Liver (tissue), 9 donors: ENCODE measurements around the gene UFD1. TPM values are rescaled to one million over a fixed set of nuclear protein-coding genes. Genes with fewer than 3 reads are reported as not detected.

Source experiments
- DNase-seq: peaks from one replicate; pipeline ENCODE4 v3.0.0-alpha.2; 2017; ENCODE audit warnings: low spot score
- H3K27ac ChIP-seq, 2 donors: one replicate each; pipeline ENCODE4 v1.7.0; 2013; ENCODE audit warnings: inconsistent platforms in 2 of 2, low read length in 2 of 2, control low read depth in 1 of 2, low read depth in 1 of 2, mild to moderate bottlenecking in 1 of 2
- H3K27me3 ChIP-seq, 4 donors: one replicate each; pipeline versions ENCODE4 v1.6.1 to v1.7.0; 2013; ENCODE audit warnings: low read length in 3 of 4, inconsistent platforms in 1 of 4, mild to moderate bottlenecking in 1 of 4, moderate library complexity in 1 of 4; ENCODE audit not compliant: control insufficient read depth in 4 of 4, insufficient read depth in 4 of 4
- H3K36me3 ChIP-seq, 4 donors: one replicate each; pipeline versions ENCODE4 v1.6.1 to v1.7.0; 2013; ENCODE audit warnings: low read length in 3 of 4, mild to moderate bottlenecking in 3 of 4, low read depth in 1 of 4, moderate library complexity in 1 of 4; ENCODE audit not compliant: control insufficient read depth in 4 of 4, insufficient read depth in 3 of 4
- H3K4me1 ChIP-seq, 4 donors: one replicate each; pipeline versions ENCODE4 v1.6.1 to v1.7.0; 2013; ENCODE audit warnings: low read length in 3 of 4, mild to moderate bottlenecking in 3 of 4, moderate library complexity in 1 of 4; ENCODE audit not compliant: control insufficient read depth in 4 of 4, insufficient read depth in 4 of 4
- H3K4me3 ChIP-seq, 3 donors: one replicate each; pipeline versions ENCODE4 v1.6.1 to v1.7.0; 2013; ENCODE audit warnings: low read length in 3 of 3, control low read depth in 1 of 3, low read depth in 1 of 3, mild to moderate bottlenecking in 1 of 3
- H3K9ac ChIP-seq, 2 donors: one replicate each; pipeline ENCODE4 v1.7.0; 2013; ENCODE audit warnings: low read length in 2 of 2, mild to moderate bottlenecking in 2 of 2, moderate library complexity in 2 of 2, control low read depth in 1 of 2, low read depth in 1 of 2
- H3K9me3 ChIP-seq, 4 donors: one replicate each; pipeline versions ENCODE4 v1.6.1 to v1.7.0; 2013; ENCODE audit warnings: low read length in 3 of 4; ENCODE audit not compliant: control insufficient read depth in 4 of 4
- EGR1 ChIP-seq, 2 donors: IDR thresholded peaks; 2 replicates each; pipeline ENCODE4 v1.6.1; 2016 to 2018; ENCODE audit warnings: antibody characterized with exemption in 2 of 2, low read depth in 2 of 2
- FOXA1 ChIP-seq: IDR thresholded peaks from 2 replicates; pipeline ENCODE4 v1.6.1; 2016; ENCODE audit warnings: antibody characterized with exemption
- FOXA2 ChIP-seq: IDR thresholded peaks from 2 replicates; pipeline ENCODE4 v1.6.1; 2016; ENCODE audit warnings: antibody characterized with exemption
- GABPA ChIP-seq, 2 donors: IDR thresholded peaks in 1 of 2; conservative IDR thresholded peaks in 1 of 2; 2 replicates each; pipeline ENCODE4 v1.6.1; 2016; ENCODE audit warnings: antibody characterized with exemption in 2 of 2, mild to moderate bottlenecking in 1 of 2, moderate library complexity in 1 of 2
- HNF4A ChIP-seq, 2 donors: conservative IDR thresholded peaks; 2 replicates each; pipeline ENCODE4 v1.6.1; 2016; ENCODE audit warnings: antibody characterized with exemption in 2 of 2, mild to moderate bottlenecking in 2 of 2
- HNF4G ChIP-seq: IDR thresholded peaks from 2 replicates; pipeline ENCODE4 v1.6.1; 2016; ENCODE audit warnings: antibody characterized with exemption
- JUND ChIP-seq, 2 donors: IDR thresholded peaks; 2 replicates each; pipeline ENCODE4 v1.6.1; 2016; ENCODE audit warnings: antibody characterized with exemption in 2 of 2
- NR2F2 ChIP-seq: IDR thresholded peaks from 2 replicates; pipeline ENCODE4 v1.6.1; 2016; ENCODE audit warnings: antibody characterized with exemption
- RAD21 ChIP-seq, 2 donors: IDR thresholded peaks; 2 replicates each; pipeline ENCODE4 v1.6.1; 2016; ENCODE audit warnings: antibody characterized with exemption in 2 of 2, mild to moderate bottlenecking in 2 of 2
- RXRA ChIP-seq, 2 donors: IDR thresholded peaks; 2 replicates each; pipeline ENCODE4 v1.6.1; 2017 to 2018; ENCODE audit warnings: antibody characterized with exemption in 2 of 2, mild to moderate bottlenecking in 1 of 2
- SP1 ChIP-seq: IDR thresholded peaks from 2 replicates; pipeline ENCODE4 v1.6.1; 2018; ENCODE audit warnings: antibody characterized with exemption, mild to moderate bottlenecking
- TAF1 ChIP-seq: conservative IDR thresholded peaks from 2 replicates; pipeline ENCODE4 v1.6.1; 2016; ENCODE audit warnings: antibody characterized with exemption, mild to moderate bottlenecking
- YY1 ChIP-seq: IDR thresholded peaks from 2 replicates; pipeline ENCODE4 v1.6.1; 2016; ENCODE audit warnings: antibody characterized with exemption, mild to moderate bottlenecking
- WGBS: extraction: QIAGEN DNeasy Blood & Tissue Kit; methylation state at CpG from one replicate; pipeline ENCODE4 v1.1.7; 2013; 5-methylcytosine and 5-hydroxymethylcytosine counted together
- polyA plus RNA-seq, 2 donors: library from polyadenylated mRNA; stranded (reverse) in 1 of 2; unstranded in 1 of 2; fragments of 200-250 nt in 1 of 2; fragments of >200 nt in 1 of 2; fragmentation: Nextera tagmentation in 1 of 2; extraction: Ambion mirVana in 1 of 2; gene quantifications; one replicate each; pipeline versions ENCODE4 v1.2.1 to v1.2.3, GENCODE V29; 2013 to 2015
- total RNA-seq, 2 donors: library from RNA; depleted of rRNA; stranded (reverse); fragments of >200 nt; gene quantifications; one replicate each; pipeline ENCODE4 v1.2.3, GENCODE V29; 2014
- TF ChIP-seq, protein P1 (sequence below): IDR thresholded peaks from 2 replicates; pipeline ENCODE4 v1.6.1; 2016; ENCODE audit warnings: antibody characterized with exemption
- TF ChIP-seq, protein P2 (sequence below): IDR thresholded peaks from 2 replicates; pipeline ENCODE4 v1.6.1; 2016; ENCODE audit warnings: antibody characterized with exemption
- donor health status: healthy.
- donor health status: healthy.
- donor health status: healthy.
- donor health status: healthy.
- donor health status: healthy.

The UFD1 gene
- total and polyA plus RNA-seq, 4 donors = 28.2 to 64.2 (median 54.6) TPM

DNA sequence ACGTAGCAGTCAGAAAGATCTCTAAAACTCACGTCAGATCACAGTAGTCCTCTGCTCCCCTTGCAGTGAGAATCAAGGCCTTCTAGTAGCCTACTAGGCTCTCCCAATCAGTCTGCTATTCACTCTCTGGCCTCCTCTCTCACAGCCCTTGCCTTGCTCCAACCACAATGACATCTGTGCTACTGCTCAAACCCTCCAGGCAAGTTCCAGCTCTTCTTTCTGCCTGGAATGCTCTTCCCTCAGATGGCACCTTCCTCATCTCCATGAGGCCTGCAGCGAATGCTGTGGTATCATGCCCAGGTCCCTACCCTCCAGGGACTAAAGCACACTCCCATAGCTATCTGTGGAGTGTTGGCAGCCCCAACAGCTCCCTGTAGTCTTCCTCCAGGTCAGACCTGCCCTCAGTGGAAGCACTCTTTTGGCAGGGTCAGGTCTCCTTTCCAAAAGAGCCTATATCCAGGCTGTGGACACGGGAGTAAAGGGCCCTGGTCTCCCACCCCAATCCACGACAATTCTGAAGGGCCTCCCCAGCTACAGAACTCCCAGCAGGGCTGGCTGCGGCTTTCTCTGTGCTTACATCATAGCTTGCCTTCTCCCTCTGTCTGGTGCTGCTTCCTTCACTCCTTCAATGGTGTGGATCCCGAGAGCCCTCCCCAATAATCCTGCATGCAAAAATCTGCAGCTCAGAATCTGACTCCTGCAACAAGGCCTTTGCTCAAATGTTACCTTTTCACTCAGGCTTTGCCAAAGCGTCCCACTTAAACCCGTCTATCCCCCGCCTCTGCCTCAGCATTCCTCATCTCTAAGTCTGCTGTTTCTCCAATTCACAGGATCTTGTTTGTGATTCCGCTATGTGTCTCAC, 56.3 kb downstream of the UFD1 start:
- 89% methylated on average over 11 of the region's 11 CpGs for WGBS
- Histone ChIP-seq H3K9me3 (no peaks in the 10 kb centered on the region), H3K36me3 (no peaks in the 10 kb centered on the region), H3K4me1 (peaks cover 6 to 42% (median 23%) of the 10 kb centered on the region in 4 donors), H3K4me3 (no peak overlapping the region), H3K9ac (no peak overlapping the region), H3K27me3 (no peaks in the 10 kb centered on the region), H3K27ac (no peak overlapping the region)
- no peak for DNase-seq
- TF ChIP-seq RXRA (IDR thresholded peaks at IDR 0.05) = no peak
- TF ChIP-seq HNF4G = no peak
- TF ChIP-seq YY1 = no peak
- no peak for TF ChIP-seq RAD21 (IDR thresholded peaks at IDR 0.05)
- no peak for TF ChIP-seq JUND (IDR thresholded peaks at IDR 0.05)
- no peak for TF ChIP-seq SP1
- no peak for TF ChIP-seq GABPA (IDR thresholded peaks at IDR 0.05 in 1 of 2, conservative IDR thresholded peaks at IDR 0.05 in 1 of 2)
- TF ChIP-seq TAF1 = no peak
- TF ChIP-seq, protein P1, sequence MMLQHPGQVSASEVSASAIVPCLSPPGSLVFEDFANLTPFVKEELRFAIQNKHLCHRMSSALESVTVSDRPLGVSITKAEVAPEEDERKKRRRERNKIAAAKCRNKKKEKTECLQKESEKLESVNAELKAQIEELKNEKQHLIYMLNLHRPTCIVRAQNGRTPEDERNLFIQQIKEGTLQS = no peak
- TF ChIP-seq, protein P2, sequence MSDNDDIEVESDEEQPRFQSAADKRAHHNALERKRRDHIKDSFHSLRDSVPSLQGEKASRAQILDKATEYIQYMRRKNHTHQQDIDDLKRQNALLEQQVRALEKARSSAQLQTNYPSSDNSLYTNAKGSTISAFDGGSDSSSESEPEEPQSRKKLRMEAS = no peak
- no peak for TF ChIP-seq NR2F2
- TF ChIP-seq FOXA2 = no peak
- TF ChIP-seq HNF4A (conservative IDR thresholded peaks at IDR 0.05) = no peak
- no peak for TF ChIP-seq FOXA1

DNA sequence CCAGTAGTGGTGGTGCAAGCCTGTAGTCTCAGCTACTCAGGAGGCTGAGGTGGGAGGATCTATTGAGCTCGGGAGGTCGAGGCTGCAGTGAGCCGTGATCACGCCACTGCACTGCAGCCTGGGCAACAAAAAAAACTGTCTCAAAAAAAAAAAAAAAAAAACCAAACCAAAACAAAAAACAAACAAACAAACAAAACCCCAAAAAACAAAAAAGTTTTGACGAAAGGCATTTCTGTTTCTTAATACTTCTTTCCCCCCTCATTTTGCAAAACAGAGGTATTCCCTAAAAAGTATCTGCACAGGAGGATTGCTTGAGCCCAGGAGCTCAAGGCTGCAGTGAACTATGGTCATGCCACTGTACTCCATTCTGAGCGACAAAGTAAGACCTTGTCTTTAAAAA, 58.7 kb downstream of the UFD1 start:
- no peaks in the 10 kb centered on the region for H3K36me3 ChIP-seq
- no peak for TF ChIP-seq RAD21 (IDR thresholded peaks at IDR 0.05)
- no peak for TF ChIP-seq HNF4A (conservative IDR thresholded peaks at IDR 0.05)
- no peak for TF ChIP-seq TAF1
- no peak for TF ChIP-seq RXRA (IDR thresholded peaks at IDR 0.05)
- DNase-seq = no peak
- H3K4me1 ChIP-seq = peaks cover 8 to 35% (median 20%) of the 10 kb centered on the region in 4 donors
- no peaks in the 10 kb centered on the region for H3K9me3 ChIP-seq
- no peak overlapping the region for H3K27ac ChIP-seq
- H3K4me3 ChIP-seq = no peak overlapping the region
- no peaks in the 10 kb centered on the region for H3K27me3 ChIP-seq
- H3K9ac ChIP-seq = no peak overlapping the region
- 94% methylated on average over 6 of the region's 6 CpGs for WGBS

DNA sequence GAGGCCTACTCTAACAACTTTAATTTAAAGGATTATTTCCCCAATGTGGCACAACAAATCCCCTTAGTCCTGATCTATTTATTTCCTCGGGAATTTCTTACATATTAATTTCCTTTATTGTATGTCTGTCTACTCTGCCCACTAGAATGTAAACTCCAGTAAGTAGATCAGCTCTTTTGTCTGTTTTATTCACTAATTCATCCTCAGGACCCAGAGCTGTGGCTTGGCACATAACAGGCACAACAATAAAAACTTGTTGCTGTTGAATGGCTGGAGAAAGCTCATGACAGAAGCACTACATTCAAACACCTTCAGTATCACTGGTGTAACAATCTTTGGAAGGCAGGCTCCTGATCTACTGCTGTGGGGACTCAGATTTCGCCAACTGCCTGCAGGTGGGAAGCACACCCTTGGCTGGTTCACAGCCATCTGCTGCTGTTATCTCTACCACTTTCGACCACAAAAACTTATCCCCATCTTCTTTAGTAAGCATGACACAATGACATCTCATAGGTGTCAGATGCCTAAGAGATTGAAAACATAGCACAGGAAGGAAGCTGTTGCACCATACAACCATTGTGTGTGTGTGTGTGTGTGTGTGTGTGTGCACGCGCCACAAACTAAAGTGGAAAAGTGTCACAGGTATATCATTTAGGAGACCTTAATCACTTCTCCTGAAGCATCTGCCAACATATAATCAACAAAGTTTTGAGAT, 59.4 kb downstream of the UFD1 start:
- WGBS = 78% methylated on average over 5 of the region's 5 CpGs
- H3K9ac ChIP-seq = peak overlapping the region in 1 of 2 donors; percentile 43
- no peak for DNase-seq
- no peaks in the 10 kb centered on the region for H3K27me3 ChIP-seq
- no peak overlapping the region for H3K4me3 ChIP-seq
- no peaks in the 10 kb centered on the region for H3K36me3 ChIP-seq
- TF ChIP-seq RXRA (IDR thresholded peaks at IDR 0.05) = no peak
- TF ChIP-seq GABPA (IDR thresholded peaks at IDR 0.05 in 1 of 2, conservative IDR thresholded peaks at IDR 0.05 in 1 of 2) = no peak
- TF ChIP-seq FOXA1 = no peak
- TF ChIP-seq EGR1 (IDR thresholded peaks at IDR 0.05; ENCODE audit: low read depth in 2 of 2) = no peak
- TF ChIP-seq NR2F2 = no peak
- peak overlapping the region in 1 of 2 donors; percentile 36 for H3K27ac ChIP-seq
- H3K9me3 ChIP-seq = no peaks in the 10 kb centered on the region
- peaks cover 6 to 29% (median 17%) of the 10 kb centered on the region in 4 donors for H3K4me1 ChIP-seq
